Measurements from ENCODE around the gene CACUL1.

Gene CACUL1

DNA sequence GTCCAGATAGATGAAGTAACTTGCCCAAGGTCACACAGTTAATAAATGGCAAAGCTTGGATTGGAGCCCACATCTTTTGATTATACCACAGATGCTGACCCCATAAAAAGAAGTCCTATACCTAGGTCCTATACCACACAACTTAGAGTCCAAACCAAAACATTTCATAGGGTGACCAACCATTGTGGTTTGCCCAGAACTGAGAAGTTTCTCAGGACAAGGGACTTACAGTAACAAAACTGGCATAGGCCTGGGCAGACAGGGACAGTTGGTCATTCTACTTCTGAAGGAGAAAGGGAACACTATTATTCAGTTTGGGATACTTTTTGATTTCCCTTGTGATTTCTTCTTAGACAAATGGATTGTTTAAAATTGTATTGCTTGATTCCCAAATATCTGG lies 126.4 kb downstream of the CACUL1 start:
- peaks cover 52% of the 10 kb centered on the region for H3K27me3 ChIP-seq
- TF ChIP-seq, protein P1, sequence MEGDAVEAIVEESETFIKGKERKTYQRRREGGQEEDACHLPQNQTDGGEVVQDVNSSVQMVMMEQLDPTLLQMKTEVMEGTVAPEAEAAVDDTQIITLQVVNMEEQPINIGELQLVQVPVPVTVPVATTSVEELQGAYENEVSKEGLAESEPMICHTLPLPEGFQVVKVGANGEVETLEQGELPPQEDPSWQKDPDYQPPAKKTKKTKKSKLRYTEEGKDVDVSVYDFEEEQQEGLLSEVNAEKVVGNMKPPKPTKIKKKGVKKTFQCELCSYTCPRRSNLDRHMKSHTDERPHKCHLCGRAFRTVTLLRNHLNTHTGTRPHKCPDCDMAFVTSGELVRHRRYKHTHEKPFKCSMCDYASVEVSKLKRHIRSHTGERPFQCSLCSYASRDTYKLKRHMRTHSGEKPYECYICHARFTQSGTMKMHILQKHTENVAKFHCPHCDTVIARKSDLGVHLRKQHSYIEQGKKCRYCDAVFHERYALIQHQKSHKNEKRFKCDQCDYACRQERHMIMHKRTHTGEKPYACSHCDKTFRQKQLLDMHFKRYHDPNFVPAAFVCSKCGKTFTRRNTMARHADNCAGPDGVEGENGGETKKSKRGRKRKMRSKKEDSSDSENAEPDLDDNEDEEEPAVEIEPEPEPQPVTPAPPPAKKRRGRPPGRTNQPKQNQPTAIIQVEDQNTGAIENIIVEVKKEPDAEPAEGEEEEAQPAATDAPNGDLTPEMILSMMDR (IDR thresholded peaks at IDR 0.05) = no peak
- H3K36me3 ChIP-seq = no peaks in the 10 kb centered on the region
- no peaks in the 10 kb centered on the region for H3K9me3 ChIP-seq
- no peak overlapping the region for H3K27ac ChIP-seq
- H3K4me3 ChIP-seq (ENCODE audit: low read depth in 1 of 2, low read length in 1 of 2) = no peak overlapping the region
- H3K4me1 ChIP-seq (ENCODE audit: control insufficient read depth in 1 of 2, insufficient read depth in 1 of 2, low read depth in 1 of 2, low read length in 1 of 2) = no peaks in the 10 kb centered on the region

DNA sequence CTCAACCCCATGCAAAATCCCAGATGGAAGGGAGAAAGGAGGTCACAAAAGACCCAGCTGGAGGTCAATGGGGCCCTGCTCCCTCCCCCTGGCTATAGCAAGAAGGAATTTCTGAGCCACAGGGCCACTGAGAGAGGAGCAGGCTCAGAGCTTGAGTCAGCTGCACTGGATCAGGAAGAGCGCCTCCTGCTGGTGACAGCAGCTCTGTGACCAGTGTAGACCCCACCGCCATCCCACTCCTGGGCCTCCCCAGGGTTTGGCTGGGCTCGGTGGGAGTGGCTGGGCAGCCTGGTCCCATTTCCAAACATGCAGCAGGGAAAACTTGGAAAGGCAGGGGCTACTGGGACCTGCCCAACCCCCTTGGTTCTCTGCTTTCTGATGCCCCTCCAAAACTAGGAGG lies 127.8 kb downstream of the CACUL1 start:
- no peak overlapping the region for H3K27ac ChIP-seq
- H3K4me1 ChIP-seq (ENCODE audit: control insufficient read depth in 1 of 2, insufficient read depth in 1 of 2, low read depth in 1 of 2, low read length in 1 of 2) = no peaks in the 10 kb centered on the region
- TF ChIP-seq, protein P1 (IDR thresholded peaks at IDR 0.05) = no peak
- H3K27me3 ChIP-seq = peaks cover 45% of the 10 kb centered on the region
- no peaks in the 10 kb centered on the region for H3K36me3 ChIP-seq
- H3K9me3 ChIP-seq = no peaks in the 10 kb centered on the region
- H3K4me3 ChIP-seq (ENCODE audit: low read depth in 1 of 2, low read length in 1 of 2) = no peak overlapping the region

Data from neutrophil (primary cell).